WTC11 (cell line): Measurements from ENCODE around the gene KYNU. TPM values are rescaled to one million over a fixed set of nuclear protein-coding genes. Genes with fewer than 3 reads are reported as not detected.

Experiments
- ATAC-seq: fragments of 200-7000 bp; cut with Tn5 transposase; 2 replicates; pipeline ENCODE4 v1.10.0; 2021; ENCODE audit warnings: mild to moderate bottlenecking, moderate library complexity
- CTCF ChIA-PET: fragments of 300-600 bp; sonication (Branson Sonifier 250); formaldehyde crosslinking; loops from one replicate; lab custom pipeline; 2021; ENCODE audit warnings: antibody characterized with exemption; lab: Charles Lee
- POLR2A ChIA-PET: fragments of 350-600 bp; sonication (Branson Sonifier 250); formaldehyde crosslinking; loops from one replicate; lab custom pipeline; 2021; ENCODE audit warnings: antibody characterized with exemption; lab: Charles Lee
- DNase-seq: peaks from one replicate; pipeline ENCODE4 v3.0.0; 2021; ENCODE audit warnings: low spot score
- H3K27ac Mint-ChIP-seq: 2 replicates; pipeline ENCODE4 v1.8.0; 2021; ENCODE audit warnings: mixed read lengths
- H3K27me3 Mint-ChIP-seq: 2 replicates; pipeline ENCODE4 v1.8.0; 2021; ENCODE audit warnings: low read depth, mild to moderate bottlenecking, moderate library complexity, mixed read lengths
- H3K36me3 Mint-ChIP-seq: 2 replicates; pipeline ENCODE4 v1.8.0; 2021; ENCODE audit warnings: mixed read lengths
- H3K4me1 Mint-ChIP-seq: 2 replicates; pipeline ENCODE4 v1.8.0; 2022; ENCODE audit warnings: mixed read lengths
- H3K4me3 Mint-ChIP-seq: 2 replicates; pipeline ENCODE4 v1.8.0; 2021; ENCODE audit warnings: mild to moderate bottlenecking, moderate library complexity, mixed read lengths
- H3K9me3 Mint-ChIP-seq: 2 replicates; pipeline ENCODE4 v1.8.0; 2021; ENCODE audit warnings: mixed read lengths
- AFF4 ChIP-seq: sonication (generic); formaldehyde crosslinking; IDR thresholded peaks from 2 replicates; pipeline ENCODE4 v1.8.1; 2023; ENCODE audit warnings: mild to moderate bottlenecking, missing genetic modification reagents, borderline replicate concordance
- ATF3 ChIP-seq: sonication (generic); formaldehyde crosslinking; conservative IDR thresholded peaks from 2 replicates; pipeline ENCODE4 v1.8.1; 2022; ENCODE audit warnings: mild to moderate bottlenecking, missing genetic modification reagents
- CBFB ChIP-seq: sonication (generic); formaldehyde crosslinking; IDR thresholded peaks from 2 replicates; pipeline ENCODE4 v1.8.1; 2022; ENCODE audit warnings: mild to moderate bottlenecking, low read depth, missing genetic modification reagents
- HMGXB4 ChIP-seq: sonication (generic); formaldehyde crosslinking; IDR thresholded peaks from 2 replicates; pipeline ENCODE4 v1.8.1; 2023; ENCODE audit warnings: mild to moderate bottlenecking, moderate library complexity, missing genetic modification reagents
- IRF2 ChIP-seq: sonication (generic); formaldehyde crosslinking; IDR thresholded peaks from 2 replicates; pipeline ENCODE4 v1.8.0; 2022; ENCODE audit warnings: low read depth, missing genetic modification reagents, borderline replicate concordance
- JUN ChIP-seq: sonication (generic); formaldehyde crosslinking; IDR thresholded peaks from 2 replicates; pipeline ENCODE4 v1.8.0; 2023; ENCODE audit warnings: mild to moderate bottlenecking, missing genetic modification reagents
- NR3C1 ChIP-seq: sonication (generic); formaldehyde crosslinking; conservative IDR thresholded peaks from 2 replicates; pipeline ENCODE4 v1.8.1; 2023; ENCODE audit warnings: low read depth, mild to moderate bottlenecking, missing genetic modification reagents
- ZMAT4 ChIP-seq: fragments of 250-450 bp; sonication (Bioruptor Pico); IDR thresholded peaks from 2 replicates; pipeline ENCODE4 v1.9.0; 2021; ENCODE audit warnings: mild to moderate bottlenecking
- ZNF416 ChIP-seq: fragments of 250-450 bp; sonication (Bioruptor Pico); IDR thresholded peaks from 2 replicates; pipeline ENCODE4 v1.9.0; 2021; ENCODE audit warnings: mild to moderate bottlenecking, inconsistent platforms
- ZNF671 ChIP-seq: fragments of 250-450 bp; sonication (Bioruptor Pico); IDR thresholded peaks from 2 replicates; pipeline ENCODE4 v1.8.0; 2021; ENCODE audit warnings: mild to moderate bottlenecking
- total RNA-seq: library from RNA; stranded (reverse); gene quantifications from 3 replicates; pipeline ENCODE4 v1.2.3, GENCODE V29; 2021
- TF ChIP-seq, protein P1 (sequence below): fragments of 250-450 bp; sonication (Bioruptor Pico); IDR thresholded peaks from 2 replicates; pipeline ENCODE4 v1.9.0; 2021; ENCODE audit warnings: mild to moderate bottlenecking, borderline replicate concordance
- TF ChIP-seq, protein P2 (sequence below): fragments of 200-600 bp; IDR thresholded peaks from 2 replicates; pipeline ENCODE4 v1.8.0; 2022; ENCODE audit warnings: antibody characterized with exemption

Gene KYNU
- total RNA-seq, 1 experiment from 2014 or later: 0.85 TPM

- TF ChIP-seq CBFB (CRISPR knock-in tag) (no peak), AFF4 (no peak), HMGXB4 (no peak), NR3C1 (CRISPR knock-in tag) (no peak), ZMAT4 (no peak), ZNF416 (no peak), IRF2 (CRISPR knock-in tag) (no peak), JUN (CRISPR knock-in tag) (no peak), ZNF671 (CRISPR knock-in tag) (no peak), ATF3 (CRISPR knock-in tag) (no peak)
- TF ChIP-seq, protein P1, sequence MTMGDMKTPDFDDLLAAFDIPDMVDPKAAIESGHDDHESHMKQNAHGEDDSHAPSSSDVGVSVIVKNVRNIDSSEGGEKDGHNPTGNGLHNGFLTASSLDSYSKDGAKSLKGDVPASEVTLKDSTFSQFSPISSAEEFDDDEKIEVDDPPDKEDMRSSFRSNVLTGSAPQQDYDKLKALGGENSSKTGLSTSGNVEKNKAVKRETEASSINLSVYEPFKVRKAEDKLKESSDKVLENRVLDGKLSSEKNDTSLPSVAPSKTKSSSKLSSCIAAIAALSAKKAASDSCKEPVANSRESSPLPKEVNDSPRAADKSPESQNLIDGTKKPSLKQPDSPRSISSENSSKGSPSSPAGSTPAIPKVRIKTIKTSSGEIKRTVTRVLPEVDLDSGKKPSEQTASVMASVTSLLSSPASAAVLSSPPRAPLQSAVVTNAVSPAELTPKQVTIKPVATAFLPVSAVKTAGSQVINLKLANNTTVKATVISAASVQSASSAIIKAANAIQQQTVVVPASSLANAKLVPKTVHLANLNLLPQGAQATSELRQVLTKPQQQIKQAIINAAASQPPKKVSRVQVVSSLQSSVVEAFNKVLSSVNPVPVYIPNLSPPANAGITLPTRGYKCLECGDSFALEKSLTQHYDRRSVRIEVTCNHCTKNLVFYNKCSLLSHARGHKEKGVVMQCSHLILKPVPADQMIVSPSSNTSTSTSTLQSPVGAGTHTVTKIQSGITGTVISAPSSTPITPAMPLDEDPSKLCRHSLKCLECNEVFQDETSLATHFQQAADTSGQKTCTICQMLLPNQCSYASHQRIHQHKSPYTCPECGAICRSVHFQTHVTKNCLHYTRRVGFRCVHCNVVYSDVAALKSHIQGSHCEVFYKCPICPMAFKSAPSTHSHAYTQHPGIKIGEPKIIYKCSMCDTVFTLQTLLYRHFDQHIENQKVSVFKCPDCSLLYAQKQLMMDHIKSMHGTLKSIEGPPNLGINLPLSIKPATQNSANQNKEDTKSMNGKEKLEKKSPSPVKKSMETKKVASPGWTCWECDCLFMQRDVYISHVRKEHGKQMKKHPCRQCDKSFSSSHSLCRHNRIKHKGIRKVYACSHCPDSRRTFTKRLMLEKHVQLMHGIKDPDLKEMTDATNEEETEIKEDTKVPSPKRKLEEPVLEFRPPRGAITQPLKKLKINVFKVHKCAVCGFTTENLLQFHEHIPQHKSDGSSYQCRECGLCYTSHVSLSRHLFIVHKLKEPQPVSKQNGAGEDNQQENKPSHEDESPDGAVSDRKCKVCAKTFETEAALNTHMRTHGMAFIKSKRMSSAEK (CRISPR knock-in tag): no peak
- TF ChIP-seq, protein P2, sequence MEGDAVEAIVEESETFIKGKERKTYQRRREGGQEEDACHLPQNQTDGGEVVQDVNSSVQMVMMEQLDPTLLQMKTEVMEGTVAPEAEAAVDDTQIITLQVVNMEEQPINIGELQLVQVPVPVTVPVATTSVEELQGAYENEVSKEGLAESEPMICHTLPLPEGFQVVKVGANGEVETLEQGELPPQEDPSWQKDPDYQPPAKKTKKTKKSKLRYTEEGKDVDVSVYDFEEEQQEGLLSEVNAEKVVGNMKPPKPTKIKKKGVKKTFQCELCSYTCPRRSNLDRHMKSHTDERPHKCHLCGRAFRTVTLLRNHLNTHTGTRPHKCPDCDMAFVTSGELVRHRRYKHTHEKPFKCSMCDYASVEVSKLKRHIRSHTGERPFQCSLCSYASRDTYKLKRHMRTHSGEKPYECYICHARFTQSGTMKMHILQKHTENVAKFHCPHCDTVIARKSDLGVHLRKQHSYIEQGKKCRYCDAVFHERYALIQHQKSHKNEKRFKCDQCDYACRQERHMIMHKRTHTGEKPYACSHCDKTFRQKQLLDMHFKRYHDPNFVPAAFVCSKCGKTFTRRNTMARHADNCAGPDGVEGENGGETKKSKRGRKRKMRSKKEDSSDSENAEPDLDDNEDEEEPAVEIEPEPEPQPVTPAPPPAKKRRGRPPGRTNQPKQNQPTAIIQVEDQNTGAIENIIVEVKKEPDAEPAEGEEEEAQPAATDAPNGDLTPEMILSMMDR: no peak
- H3K27me3 Mint-ChIP-seq: no peaks in the 10 kb centered on the region
- no peak overlapping the region for H3K4me3 Mint-ChIP-seq
- CTCF ChIA-PET: interaction anchor here (1.1 kb wide), 1 partner anchor 19 kb away, joined by 3 read pairs; no protein-coding TSS in a partner anchor
- no peaks in the 10 kb centered on the region for H3K36me3 Mint-ChIP-seq
- POLR2A ChIA-PET: no interaction called here
- ATAC-seq (no peak), DNase-seq (no peak)
- H3K9me3 Mint-ChIP-seq: peaks cover 9% of the 10 kb centered on the region
- H3K27ac Mint-ChIP-seq: no peak overlapping the region
- no peaks in the 10 kb centered on the region for H3K4me1 Mint-ChIP-seq
Measured at GRCh38 chr2:143015656-143016055, 138.2 kb downstream of the KYNU start.
